ENCODE measurements around the gene PEF1. TPM values are rescaled to one million over a fixed set of nuclear protein-coding genes. Genes with fewer than 3 reads are reported as not detected.
A peak's percentile ranks its signal among the peaks of the same experiment; 100 is the strongest.

PEF1 gene
- total RNA-seq, 1 donor from 2014 or later = 53.0 TPM

GRCh38 chr1:31626223-31627207 is 18.2 kb downstream of the PEF1 start:
- H3K27ac Mint-ChIP-seq (ENCODE audit: unreplicated experiment) = peak overlapping the region; percentile 45
- H3K36me3 Mint-ChIP-seq (ENCODE audit: low read depth) = peaks cover 12% of the 10 kb centered on the region
- no peaks in the 10 kb centered on the region for H3K27me3 Mint-ChIP-seq (ENCODE audit: low read depth)
- no peak for DNase-seq (ENCODE audit: low spot score)
- H3K4me3 Mint-ChIP-seq (ENCODE audit: unreplicated experiment) = no peak overlapping the region
- no peaks in the 10 kb centered on the region for H3K9me3 Mint-ChIP-seq (ENCODE audit: low read depth)
- no peak for TF ChIP-seq CTCF (IDR thresholded peaks at IDR 0.05)
- peaks cover 22% of the 10 kb centered on the region for H3K4me1 Mint-ChIP-seq (ENCODE audit: low read depth)

- Mint-ChIP-seq H3K27me3 (ENCODE audit: low read depth) (no peaks in the 10 kb centered on the region), H3K4me1 (ENCODE audit: low read depth) (peaks cover 22% of the 10 kb centered on the region), H3K27ac (ENCODE audit: unreplicated experiment) (peak overlapping the region; percentile 45), H3K4me3 (ENCODE audit: unreplicated experiment) (no peak overlapping the region), H3K9me3 (ENCODE audit: low read depth) (no peaks in the 10 kb centered on the region), H3K36me3 (ENCODE audit: low read depth) (peaks cover 12% of the 10 kb centered on the region)
- TF ChIP-seq CTCF (IDR thresholded peaks at IDR 0.05) = no peak
- DNase-seq (ENCODE audit: low spot score) = no peak
Observed at GRCh38 chr1:31625561-31626222, 19.0 kb downstream of the PEF1 start.

GRCh38 chr1:31624731-31625514 is 19.8 kb downstream of the PEF1 start:
- no peaks in the 10 kb centered on the region for H3K9me3 Mint-ChIP-seq (ENCODE audit: low read depth)
- H3K4me3 Mint-ChIP-seq (ENCODE audit: unreplicated experiment) = no peak overlapping the region
- H3K4me1 Mint-ChIP-seq (ENCODE audit: low read depth) = peaks cover 22% of the 10 kb centered on the region
- no peak for DNase-seq (ENCODE audit: low spot score)
- no peak overlapping the region for H3K27ac Mint-ChIP-seq (ENCODE audit: unreplicated experiment)
- TF ChIP-seq CTCF (IDR thresholded peaks at IDR 0.05) = no peak
- H3K36me3 Mint-ChIP-seq (ENCODE audit: low read depth) = peaks cover 6% of the 10 kb centered on the region
- H3K27me3 Mint-ChIP-seq (ENCODE audit: low read depth) = no peaks in the 10 kb centered on the region

- Mint-ChIP-seq H3K27me3 (ENCODE audit: low read depth) (peaks cover 3% of the 10 kb centered on the region), H3K27ac (ENCODE audit: unreplicated experiment) (no peak overlapping the region), H3K4me1 (ENCODE audit: low read depth) (peaks cover 22% of the 10 kb centered on the region), H3K36me3 (ENCODE audit: low read depth) (peaks cover 3% of the 10 kb centered on the region), H3K4me3 (ENCODE audit: unreplicated experiment) (no peak overlapping the region), H3K9me3 (ENCODE audit: low read depth) (no peaks in the 10 kb centered on the region)
- no peak for TF ChIP-seq CTCF (IDR thresholded peaks at IDR 0.05)
- DNase-seq (ENCODE audit: low spot score) = no peak
Observed at GRCh38 chr1:31624309-31624708, 20.4 kb downstream of the PEF1 start.

- Mint-ChIP-seq H3K4me1 (ENCODE audit: low read depth) (peaks cover 22% of the 10 kb centered on the region), H3K9me3 (ENCODE audit: low read depth) (no peaks in the 10 kb centered on the region), H3K27ac (ENCODE audit: unreplicated experiment) (no peak overlapping the region), H3K27me3 (ENCODE audit: low read depth) (peaks cover 3% of the 10 kb centered on the region), H3K4me3 (ENCODE audit: unreplicated experiment) (no peak overlapping the region), H3K36me3 (ENCODE audit: low read depth) (peaks cover 3% of the 10 kb centered on the region)
- TF ChIP-seq CTCF (IDR thresholded peaks at IDR 0.05) = no peak
- DNase-seq (ENCODE audit: low spot score) = no peak
Observed at GRCh38 chr1:31623365-31623764, 21.3 kb downstream of the PEF1 start.
